Measurements from ENCODE around the gene LPCAT1.
"Not testable (repeated sequence)": the region's sequence is repeated elsewhere in the genome, so short reads cannot be mapped to it uniquely, and the experiment has no call there.

Gene LPCAT1

DNA sequence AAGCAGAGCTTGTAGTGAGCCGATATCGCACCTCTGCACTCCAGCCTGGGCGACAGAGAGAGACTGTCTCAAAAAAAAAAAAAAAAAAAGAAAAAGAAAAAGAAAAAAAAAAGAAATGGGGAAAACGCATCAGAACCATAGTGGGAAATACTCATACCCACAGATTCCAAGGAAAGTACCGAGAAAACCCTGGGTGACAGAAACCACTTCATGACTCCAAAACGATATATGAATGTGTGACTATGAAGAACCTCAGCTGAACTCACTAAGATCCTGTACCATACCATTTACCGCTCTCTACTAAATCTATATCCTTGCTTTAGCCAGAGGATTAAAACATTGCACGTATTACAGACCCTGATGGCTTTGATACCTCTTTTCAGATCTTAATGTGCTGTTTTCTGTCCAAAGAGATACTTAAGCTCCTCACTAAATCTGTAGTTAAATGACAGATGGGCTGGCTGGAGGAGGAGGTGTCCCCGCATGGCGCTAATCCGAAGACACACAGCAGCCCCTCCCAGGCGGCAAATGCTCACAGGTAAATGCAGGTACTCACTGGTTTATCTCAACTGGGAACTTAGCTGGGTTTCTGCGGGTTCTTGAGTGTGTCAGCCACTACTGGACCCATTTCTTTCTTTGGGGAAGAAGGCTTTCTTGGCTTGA, 2.8 kb downstream of the LPCAT1 start:
- DNase-seq, result no peak

DNA sequence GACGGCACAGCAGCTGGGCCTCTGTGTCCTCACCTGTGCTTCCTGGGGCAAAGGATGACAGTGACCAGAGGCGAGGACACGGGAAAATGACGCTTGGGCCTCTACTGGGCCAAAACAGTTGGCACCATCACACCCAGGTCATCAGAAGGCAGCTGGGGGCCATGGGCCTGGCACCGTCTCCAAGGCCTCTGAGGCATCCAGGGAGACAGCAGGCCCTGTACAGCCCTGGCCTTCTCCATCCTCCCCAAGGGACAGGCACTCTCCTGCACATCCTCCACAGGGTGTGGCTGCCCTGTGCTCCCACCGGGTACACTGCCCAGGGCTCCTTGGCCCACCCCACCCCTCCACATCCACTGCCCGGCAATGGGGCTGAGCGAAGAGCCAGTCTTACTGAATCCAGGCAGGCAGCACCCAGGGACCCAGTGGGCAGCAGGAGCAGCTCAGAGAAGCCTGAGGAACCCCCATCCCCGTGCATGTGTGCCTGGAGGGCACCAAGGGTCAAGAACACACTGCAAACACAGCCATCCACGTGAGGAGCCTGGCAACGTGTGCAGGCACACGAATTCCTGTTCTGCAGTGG, 4.0 kb downstream of the LPCAT1 start:
- no peak for DNase-seq

DNA sequence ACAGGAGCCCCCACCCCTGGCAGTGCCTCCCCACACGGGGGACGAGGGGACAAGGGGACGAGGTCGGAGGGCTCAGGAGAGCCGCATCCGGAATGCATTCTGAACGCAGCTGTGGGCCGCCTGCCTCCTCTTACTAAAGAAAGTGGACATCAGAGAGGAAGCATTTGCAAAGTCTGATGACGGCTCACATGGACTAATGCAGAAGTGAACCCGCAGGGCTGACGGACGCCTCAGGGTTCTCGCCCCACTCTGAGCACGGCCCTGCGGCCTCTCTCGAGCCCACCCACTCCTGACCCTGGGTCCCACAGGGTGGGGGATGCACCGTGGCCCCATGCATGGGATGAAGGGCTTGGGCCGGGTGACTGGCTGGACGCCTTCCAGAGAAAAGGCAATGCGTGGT, 5.9 kb downstream of the LPCAT1 start:
- no peak for DNase-seq

DNA sequence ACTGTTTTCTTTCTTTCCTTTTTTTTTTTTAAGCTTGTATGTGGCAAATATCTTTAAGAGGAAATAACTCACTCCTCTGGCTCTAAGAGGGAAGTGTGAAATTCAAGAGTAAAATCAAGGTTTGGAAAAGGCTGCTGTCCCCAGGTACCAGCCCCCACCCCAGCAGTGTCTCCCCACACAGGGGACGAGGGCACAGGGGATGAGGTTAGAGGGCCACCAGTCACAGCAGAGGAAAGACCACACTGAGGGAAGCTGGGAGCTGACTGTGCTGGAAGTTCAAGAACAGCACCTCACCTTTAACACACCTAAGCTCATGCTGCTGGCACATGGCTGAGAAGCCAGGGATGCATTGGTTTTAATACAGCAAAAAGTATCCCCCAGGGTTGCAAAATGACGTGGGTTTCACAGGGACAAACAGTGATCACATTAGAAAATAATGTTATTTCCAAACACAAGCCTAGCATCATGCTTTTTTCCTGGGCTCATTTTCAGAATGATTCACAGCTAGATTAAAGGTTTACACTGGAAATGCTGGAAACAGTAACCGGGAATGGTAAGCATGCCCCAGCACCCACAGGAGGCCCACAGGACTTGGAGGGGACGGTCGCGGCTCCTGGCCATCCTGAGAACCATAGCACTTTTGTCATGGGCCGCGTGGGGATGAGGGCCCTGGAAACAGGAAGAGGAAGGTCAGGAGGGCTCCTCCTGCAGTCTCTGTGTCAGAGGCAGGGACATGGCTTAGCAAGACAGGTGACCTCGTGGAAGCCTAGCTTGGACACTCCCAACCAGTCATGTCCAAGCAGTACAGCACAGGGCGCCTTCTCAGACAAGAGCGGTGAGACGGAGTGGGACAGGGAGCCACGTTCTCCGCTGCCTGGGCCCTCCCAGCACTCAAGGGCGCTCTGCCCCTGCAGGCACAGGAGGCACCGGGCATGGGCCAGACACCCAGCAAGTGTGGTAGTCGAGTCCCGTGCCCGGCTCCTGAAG, 6.9 kb downstream of the LPCAT1 start:
- DNase-seq, result no peak

DNA sequence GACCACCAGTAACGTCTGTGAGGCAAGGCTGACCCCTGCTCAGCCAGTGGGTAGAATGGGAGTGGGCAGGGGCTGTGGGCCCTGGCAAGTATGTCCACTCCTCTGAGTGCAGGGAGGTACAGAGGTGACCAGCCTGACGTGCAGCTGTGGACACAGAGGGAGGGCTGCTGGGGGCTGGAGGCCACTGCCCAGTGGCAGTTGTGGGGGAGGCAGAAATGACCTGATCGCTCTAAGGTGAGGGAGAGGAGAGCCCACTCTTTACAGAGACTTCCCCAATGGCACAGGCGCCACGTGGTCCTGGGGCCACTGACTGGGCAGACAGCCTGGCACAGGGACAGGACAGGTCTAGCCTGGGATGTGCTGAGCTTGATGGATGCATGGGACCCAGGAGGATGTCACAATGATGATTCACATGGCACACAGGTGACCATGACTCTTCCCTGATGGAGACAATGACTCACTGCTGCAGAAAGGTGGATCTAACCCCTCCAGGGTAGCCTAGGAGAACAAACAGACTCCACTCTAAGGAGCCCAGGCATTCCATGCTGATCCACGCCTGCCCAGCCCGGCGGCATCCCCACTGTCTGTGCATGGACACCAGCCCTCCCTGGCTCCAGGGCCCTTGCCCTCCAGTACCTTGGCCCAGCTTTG, 7.7 kb downstream of the LPCAT1 start:
- DNase-seq, result no peak

DNA sequence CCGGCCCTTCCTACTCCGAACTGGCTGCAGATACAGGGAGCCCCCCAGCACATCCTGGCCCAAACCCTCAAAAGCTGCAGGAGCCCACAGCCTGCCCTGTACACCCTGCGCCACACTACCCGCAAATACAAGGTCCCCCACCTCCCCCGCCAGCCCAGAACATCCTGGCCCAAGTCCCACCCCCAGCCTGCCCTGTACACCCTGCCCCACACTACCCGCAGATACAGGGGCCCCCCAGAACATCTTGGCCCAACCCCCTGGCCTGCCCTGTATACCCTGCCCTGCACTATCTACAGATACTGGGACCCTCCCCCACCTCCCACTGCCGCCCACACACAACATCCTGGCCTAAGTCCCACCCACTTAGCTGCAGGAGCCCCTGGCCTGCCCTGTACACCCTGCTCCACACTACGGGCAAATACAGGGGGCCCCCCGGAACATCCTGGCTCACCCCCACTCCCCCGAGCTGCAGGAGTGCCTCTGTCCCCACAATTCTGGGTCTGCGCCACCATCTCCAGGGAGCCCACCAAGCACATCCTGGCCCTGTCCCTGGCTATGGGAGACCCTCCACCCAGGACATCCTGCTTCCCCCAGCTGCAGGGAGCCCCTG, 8.3 kb downstream of the LPCAT1 start:
- no peak for DNase-seq

DNA sequence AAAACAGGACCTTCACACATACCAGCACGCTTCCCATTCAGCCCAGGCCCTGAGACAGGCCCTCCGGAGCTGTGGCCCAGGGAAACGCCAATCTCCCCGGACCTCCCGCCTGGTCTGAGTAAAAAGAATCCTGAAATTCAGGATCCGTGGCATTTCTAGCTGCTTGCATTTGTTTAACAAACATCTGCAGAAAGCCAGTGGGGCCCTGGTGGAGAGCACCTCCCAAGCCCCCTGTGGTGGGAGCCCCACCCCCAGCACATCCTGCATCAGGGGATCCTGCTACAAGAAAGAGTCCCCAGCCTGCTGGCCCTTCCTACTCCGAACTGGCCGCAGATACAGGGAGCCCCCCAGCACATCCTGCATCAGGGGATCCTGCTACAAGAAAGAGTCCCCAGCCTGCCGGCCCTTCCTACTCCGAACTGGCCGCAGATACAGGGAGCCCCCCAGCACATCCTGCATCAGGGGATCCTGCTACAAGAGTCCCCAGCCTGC, 8.9 kb downstream of the LPCAT1 start:
- not testable (repeated sequence) for DNase-seq

DNA sequence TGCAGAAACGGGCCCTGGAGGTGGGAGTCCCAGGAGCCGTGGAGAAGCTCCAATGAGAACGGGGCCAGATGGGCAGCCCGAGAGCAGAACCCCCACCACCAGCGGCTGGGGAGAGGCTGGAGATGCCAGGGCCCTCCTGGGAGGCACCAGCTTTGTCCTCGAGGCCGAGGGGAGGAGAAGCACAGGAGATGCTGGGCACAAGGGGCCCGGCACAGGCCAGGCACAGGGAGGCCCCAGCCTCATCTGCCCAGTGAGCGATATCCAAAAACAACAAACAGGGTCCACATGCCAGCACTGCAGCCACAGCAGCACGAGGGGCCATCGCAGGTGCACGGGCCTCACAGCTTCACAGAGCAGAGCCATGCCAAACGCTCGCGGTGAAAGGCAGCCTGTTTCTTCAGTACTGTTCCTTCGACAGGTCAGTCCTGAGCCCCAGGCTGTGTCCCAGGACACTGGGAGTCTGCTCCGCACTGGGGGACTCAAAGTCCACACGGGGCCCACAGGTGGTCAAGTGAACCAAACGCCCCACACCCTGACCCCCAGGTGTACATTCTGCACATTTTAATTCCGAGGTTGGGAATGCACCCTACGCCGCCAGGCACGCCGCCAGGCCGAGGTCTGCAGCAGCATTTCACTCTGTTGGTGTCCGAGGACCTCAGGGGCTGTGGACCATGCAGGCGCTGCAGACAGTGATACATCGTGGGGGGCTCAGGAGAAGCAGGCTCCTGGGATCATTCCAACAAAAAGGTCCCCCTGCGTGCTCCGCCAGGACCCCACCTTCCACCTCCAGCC, 9.5 kb downstream of the LPCAT1 start:
- no peak for DNase-seq

DNA sequence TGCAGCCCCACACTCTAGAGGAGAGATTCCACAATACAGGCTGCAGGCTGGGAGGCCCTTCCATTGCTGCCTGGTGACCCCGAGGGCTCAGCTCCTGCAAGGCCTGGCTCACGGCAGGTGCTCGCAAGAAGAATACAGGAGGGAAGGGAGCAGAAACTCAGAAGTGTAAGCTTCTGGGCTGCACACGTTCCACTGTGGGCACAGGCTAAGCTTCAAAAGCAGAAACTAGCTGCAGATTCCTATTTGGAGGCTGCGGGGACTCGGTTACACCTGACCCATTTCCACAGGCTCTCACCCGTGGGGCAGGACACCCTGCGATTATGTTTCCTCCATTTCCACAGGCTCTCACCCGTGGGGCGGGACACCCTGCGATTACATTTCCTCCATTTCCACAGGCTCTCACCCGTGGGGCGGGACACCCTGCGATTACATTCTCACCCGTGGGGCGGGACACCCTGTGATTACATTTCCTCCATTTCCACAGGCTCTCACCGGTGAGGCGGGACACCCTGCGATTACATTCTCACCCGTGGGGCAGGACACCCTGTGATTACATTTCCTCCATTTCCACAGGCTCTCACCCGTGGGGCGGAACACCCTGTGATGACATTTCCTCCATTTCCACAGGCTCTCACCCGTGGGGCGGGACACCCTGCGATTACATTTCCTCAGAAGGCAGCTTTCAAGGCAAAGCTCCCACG, 10.3 kb downstream of the LPCAT1 start:
- no peak for DNase-seq

DNA sequence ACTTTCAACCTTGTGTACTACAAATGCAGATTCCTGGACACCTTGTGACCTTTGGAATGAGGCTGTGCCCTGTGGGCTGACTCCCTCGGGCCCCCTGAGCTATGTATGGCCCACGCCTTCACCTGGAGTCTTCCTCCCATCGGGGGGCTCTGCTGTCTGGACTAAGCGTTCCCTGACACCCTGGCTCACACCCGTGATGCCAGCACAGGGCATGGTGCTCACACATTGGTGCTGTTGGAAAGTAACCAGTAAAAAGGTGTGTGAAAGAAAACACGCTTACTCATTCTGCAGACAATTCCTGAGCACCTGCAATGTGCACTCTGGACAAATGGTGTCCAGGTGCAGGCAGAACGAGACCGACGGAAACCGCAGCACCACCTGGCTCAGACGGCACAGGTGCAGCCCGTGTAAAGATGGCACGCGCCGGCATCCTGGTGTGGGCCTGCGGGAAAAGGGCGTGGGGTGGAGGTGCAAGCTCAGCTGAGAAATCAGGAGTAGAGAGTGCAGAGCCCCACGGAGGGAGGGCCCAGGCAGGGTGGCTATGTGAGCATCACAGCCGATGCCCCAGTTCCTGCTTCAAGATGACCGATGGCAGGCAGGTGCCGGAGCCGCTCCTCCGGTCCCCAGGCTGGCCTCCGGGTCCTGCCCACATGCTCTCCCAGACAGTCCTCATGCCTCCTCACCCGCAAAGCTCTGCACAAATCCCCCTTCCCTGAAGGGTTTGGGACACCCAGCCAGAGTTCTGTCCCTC, 11.0 kb downstream of the LPCAT1 start:
- DNase-seq, result no peak

DNA sequence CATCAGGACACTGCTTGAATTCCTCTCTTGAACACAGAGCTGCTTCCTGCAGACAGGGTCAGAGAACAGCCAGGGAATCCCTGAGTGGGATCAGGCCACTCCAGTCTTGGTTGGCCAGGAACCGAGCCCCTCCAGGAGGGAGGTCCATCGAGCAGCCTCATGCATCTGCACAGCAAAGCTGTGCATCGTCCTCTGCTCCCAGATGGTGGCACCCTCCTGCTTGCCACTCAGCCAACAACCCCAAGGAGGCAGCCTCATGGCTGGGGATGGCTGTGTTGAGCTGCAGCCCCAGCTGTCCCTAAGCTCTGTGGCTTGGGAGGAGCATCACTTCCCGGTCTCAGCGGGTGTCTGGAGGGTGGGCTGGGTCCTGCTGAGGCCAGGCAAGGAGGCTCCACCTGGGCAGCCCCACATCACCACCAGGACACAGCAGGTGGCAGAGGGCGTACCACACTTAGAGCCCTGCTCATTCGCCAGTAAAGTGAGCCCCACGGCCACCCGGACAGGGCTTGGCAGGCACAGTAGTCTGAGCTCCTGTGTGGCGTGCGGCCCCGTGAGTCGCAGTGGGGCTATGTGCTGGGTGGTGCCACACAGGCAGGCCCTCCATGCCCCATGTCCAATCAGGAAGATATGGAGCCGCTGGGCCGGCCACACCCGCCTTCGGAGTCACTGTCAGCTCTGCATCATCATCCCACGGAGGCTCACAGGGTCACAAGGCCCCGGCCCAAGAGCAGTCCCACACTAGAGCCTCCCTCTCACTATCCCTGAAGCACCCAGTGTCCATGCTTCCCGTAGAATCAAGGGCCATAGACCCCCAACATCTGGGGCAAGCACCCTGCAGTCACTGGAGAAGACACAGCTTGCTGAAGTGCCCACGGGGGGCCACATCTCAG, 11.9 kb downstream of the LPCAT1 start:
- no peak for DNase-seq

DNA sequence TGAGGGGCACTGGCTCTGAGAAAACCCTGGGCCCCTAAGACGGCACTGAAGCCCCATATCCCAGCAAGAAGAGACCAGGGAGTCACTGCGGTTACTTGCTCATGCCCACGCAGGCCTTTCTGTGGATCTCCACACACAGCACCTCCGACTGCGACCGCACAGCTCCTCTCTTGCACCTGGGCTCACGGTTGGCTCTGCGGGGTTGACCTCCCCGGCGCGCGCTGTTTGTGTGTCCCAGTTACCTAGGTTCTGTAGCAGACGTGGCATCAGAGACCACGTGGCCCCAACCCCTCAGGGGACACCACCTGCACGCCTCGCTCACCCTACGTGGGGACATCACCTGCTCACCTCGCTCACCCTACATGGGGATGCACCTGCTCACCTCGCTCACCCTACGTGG, 12.7 kb downstream of the LPCAT1 start:
- no peak for DNase-seq

DNA sequence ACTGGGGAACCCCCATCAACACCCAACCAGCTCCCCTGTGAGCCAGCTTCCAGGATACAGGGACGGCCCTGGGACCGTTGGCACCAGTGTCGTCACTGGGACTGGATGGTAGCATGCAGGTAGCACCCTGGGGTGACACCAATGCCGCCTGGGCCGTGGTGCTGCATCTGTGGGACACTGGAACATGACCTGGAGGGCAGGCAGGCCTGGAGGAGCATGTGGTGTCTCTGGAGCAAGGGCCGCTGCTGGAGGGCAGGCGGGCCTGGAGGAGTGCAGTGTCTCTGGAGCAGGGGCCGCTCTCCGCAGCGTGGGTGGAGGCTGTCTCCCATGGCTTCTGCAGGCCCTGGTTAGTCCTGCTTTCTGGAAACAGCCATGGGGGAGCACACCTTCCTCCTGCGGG, 13.1 kb downstream of the LPCAT1 start:
- DNase-seq, result no peak

DNA sequence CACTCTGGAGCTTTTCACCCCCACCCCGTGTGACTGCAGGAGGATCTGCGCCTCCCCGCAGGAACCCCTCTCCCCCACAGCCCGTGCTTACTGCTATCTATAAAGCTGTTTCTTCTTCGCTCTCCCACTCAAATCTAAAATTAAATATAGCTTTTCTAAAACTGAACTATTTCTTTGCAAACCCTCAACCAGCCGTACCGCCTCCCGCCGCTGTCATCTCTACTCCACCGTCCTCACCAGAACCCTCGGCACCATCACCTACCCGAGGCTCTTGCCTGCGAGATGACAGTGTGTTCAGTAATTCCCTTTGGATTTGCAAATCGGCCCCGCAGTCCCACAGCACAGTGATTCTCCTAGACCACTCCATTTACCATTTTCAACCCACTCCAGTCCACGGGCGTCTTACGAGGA, 13.6 kb downstream of the LPCAT1 start:
- no peak for DNase-seq

DNA sequence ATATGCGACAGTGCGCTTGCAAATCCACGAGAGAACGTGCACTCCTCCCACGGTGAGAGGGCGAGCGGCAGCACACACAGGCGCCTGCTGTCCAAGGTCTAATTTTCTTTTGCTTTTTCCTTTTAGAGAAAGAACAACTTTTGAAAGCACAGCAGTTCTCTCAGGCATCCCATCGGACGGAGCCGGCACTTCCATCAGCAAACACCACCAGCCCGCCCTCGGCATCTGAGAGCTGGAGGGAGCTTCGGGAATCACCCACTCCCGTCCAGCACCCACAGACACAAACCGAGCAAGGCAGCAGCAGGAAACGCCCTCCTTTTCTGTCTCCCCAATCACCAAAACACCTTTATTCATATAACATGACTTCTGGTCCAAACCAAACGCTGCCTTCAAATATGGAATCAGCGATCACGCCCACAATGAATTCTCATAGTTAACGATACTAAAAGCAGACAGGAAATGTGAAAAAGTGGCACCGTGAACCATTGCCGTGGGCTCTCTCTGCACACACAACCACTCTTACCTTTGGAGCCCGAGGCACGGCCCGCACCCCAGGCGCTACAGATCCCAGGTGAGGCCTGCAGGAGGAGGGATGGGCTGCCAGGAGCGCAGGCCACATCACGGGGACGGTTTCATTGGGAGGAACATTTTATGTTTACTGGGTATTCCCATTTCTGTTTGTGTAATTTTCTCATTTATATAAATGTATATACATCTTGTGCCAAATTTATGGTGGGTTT, 14.2 kb downstream of the LPCAT1 start:
- DNase-seq, result no peak

DNA sequence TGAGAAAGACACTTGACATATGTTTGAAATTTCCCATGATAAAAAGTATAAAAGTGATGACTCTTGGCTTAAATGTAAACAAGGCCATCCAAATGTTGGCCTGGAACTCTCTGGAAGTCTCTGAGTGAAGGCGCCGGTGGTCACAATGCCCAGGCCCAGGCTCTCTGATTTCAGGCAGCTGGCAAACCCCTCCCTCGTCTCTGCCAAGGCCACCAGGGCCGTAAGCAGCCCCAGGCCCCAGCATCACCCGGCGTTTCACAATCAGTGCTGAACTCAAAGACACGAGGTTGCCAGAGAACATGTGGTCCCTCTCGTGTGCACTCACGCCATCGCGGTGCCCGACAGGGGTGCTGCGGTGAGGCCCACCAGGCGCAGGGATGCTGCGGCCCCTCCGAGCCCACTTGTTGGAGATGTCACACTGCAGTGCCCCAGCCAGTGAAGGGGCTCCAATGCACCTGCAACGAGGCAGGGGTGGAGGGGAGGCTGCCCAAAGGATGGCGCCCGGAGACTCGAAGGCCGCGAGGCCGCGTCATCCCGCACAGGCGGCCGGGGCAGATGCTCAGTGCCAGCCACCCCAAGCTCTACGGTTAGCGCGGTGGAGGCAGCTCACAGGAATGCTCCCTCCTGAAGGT, 15.0 kb downstream of the LPCAT1 start:
- DNase-seq, result no peak

DNA sequence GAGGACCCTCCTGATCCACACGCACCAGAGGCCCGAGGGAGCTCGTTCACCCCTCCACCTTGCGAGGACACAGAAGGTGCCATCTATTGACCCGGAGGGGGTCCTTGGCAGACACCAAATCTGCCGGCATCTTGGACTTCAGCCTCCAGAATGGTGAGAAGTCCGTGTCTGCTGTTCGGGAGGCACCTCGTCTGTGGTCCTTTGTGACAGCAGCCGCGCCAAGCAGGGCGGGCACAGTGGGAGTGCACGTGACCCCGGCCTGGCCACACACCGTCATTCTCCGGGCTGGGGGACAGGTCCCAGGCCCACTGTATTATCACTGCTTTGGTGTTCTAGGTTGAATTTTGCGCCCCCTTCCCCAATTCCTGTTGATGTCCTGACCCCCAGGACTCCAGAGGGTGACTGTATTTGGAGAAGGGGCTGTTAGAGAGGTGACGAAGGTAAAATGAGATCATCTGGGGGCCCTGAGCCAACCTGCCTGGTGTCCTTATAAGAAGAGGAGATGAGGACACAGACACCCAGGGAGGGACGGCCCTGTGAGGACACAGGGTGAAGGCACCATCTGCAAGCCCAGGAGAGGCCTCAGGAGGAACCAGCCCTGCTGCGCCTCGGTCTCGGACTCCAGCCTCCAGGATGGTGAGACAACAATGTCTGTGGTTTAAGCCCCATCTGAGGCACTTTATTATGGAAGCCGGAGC, 15.7 kb downstream of the LPCAT1 start:
- no peak for DNase-seq

DNA sequence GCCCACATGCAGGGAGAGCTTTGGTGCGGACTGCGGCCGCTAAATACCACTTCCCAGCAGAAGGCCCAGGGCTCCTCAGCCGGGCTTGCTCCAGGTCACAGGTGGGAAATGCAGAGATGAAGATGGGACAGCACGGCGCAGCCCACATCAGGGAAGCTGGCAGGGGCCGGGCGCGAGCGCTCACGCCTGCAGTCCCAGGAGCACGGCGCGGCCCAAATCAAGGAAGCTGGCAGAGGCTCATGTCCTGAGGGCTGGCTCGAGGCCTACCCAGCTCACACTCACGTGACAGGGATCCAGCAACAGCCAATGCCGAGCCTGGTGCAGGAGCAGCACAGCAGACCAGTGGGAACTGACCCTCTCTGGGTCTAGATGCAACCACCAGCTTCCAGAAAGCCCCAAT, 16.3 kb downstream of the LPCAT1 start:
- DNase-seq, result no peak

All from NCI-H1436 (cell line).